ENCODE results near the gene CCDC188. TPM values are rescaled to one million over a fixed set of nuclear protein-coding genes. Genes with fewer than 3 reads are reported as not detected.
A peak's percentile ranks its signal among the peaks of the same experiment; 100 is the strongest.
"Not testable (repeated sequence)": the region's sequence is repeated elsewhere in the genome, so short reads cannot be mapped to it uniquely, and the experiment has no call there.

The CCDC188 gene
- total and polyA plus RNA-seq, 8 donors = 0.10 to 40.8 (median 0.76) TPM; not detected in 1

- Histone ChIP-seq H3K9me3 (no peaks in the 10 kb centered on the region), H3K4me3 (no peak overlapping the region), H3K4me1 (no peaks in the 10 kb centered on the region), H3K27ac (no peak overlapping the region), H3K36me3 (no peaks in the 10 kb centered on the region), H3K27me3 (peaks cover 0 to 17% (median 0%) of the 10 kb centered on the region in 3 donors)
- no peak for DNase-seq
- TF ChIP-seq, protein P1, sequence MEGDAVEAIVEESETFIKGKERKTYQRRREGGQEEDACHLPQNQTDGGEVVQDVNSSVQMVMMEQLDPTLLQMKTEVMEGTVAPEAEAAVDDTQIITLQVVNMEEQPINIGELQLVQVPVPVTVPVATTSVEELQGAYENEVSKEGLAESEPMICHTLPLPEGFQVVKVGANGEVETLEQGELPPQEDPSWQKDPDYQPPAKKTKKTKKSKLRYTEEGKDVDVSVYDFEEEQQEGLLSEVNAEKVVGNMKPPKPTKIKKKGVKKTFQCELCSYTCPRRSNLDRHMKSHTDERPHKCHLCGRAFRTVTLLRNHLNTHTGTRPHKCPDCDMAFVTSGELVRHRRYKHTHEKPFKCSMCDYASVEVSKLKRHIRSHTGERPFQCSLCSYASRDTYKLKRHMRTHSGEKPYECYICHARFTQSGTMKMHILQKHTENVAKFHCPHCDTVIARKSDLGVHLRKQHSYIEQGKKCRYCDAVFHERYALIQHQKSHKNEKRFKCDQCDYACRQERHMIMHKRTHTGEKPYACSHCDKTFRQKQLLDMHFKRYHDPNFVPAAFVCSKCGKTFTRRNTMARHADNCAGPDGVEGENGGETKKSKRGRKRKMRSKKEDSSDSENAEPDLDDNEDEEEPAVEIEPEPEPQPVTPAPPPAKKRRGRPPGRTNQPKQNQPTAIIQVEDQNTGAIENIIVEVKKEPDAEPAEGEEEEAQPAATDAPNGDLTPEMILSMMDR (IDR thresholded peaks at IDR 0.05) = no peak
- TF ChIP-seq POLR2AphosphoS5 (IDR thresholded peaks at IDR 0.05) (no peak), EP300 (IDR thresholded peaks at IDR 0.05) (no peak), POLR2A (IDR thresholded peaks at IDR 0.05) (no peak)
- WGBS, 5 donors = 31 to 67% (median 63%) methylated on average over 5 to 11 of the region's 11 CpGs
- intact Hi-C loops (cut with DNase I; ENCODE audit: low total_unique reads) = no loop called here
These were observed 14.0 kb upstream of the CCDC188 start for GRCh38 chr22:20164863-20165262.

DNA sequence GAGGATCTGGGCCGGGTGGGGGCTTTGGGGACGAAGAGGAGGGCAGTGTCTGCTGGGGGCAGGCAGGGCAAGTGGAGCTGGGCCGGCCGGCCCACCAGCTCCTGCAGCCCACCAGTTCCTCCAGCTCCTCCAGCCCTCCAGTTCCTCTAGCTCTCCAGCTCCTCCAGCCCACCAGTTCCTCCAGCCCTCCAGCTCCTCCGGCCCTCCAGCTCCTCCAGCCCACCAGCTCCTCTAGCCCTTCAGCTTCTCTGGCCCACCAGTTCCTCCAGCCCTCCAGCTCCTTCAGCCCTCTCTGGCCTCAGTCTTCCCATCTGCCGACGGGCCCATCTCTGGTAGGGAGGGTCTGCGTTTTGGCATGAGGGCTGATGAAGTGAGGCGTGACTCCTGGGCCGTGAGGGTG, 9.2 kb upstream of the CCDC188 start:
- H3K36me3 ChIP-seq = no peaks in the 10 kb centered on the region
- peaks cover 0 to 52% (median 6%) of the 10 kb centered on the region in 3 donors for H3K27me3 ChIP-seq
- H3K9me3 ChIP-seq = no peaks in the 10 kb centered on the region
- peaks cover 0 to 5% (median 2%) of the 10 kb centered on the region in 4 donors for H3K4me1 ChIP-seq
- no peak for TF ChIP-seq POLR2AphosphoS5 (IDR thresholded peaks at IDR 0.05)
- 82 to 89% (median 87%) methylated on average over 10 of the region's 10 CpGs for WGBS, 5 donors
- no peak for DNase-seq
- intact Hi-C loops (cut with DNase I; ENCODE audit: low total_unique reads) = no loop called here
- no peak overlapping the region for H3K4me3 ChIP-seq
- H3K27ac ChIP-seq = no peak overlapping the region

- DNase-seq, H3K4me1 ChIP-seq, H3K27ac ChIP-seq, H3K9me3 ChIP-seq, H3K36me3 ChIP-seq, H3K4me3 ChIP-seq: not testable (repeated sequence)
- WGBS, 5 donors = 71 to 93% (median 82%) methylated on average over 5 to 12 of the region's 14 CpGs
- intact Hi-C loops (cut with DNase I; ENCODE audit: low total_unique reads) = loop anchor here (5.0 kb wide), 1 partner anchor 128 kb away; no protein-coding TSS in a partner anchor
- H3K27me3 ChIP-seq = peaks cover 0 to 57% (median 8%) of the 10 kb centered on the region in 3 donors
These were observed 8.7 kb upstream of the CCDC188 start for GRCh38 chr22:20159531-20159930.

DNA sequence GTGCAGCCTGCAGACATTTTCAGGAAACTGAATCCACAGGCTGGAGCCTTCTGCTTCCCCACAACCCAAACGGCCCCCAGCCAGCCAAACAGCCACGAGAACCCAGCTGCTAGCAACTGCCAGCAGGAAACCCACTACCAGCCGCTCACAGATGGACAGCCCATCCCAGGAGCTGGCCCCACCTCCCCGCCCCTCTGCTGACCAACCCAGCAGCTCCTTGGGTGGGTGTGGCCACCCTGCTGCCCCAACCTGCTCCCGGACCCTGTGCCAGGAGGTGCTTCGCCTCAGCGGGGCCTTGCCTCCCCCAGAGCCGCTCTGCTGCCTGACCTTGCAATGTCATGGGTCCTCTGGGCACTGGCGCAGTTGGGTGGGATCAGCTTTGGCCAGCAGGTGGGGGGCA, 8.2 kb upstream of the CCDC188 start:
- 10 to 32% (median 15%) methylated on average over 5 to 9 of the region's 9 CpGs for WGBS, 5 donors
- peak in 1 of 2 donors; percentile 55 for DNase-seq
- H3K4me3 ChIP-seq = no peak overlapping the region
- TF ChIP-seq, protein P1 (IDR thresholded peaks at IDR 0.05) = no peak
- TF ChIP-seq POLR2AphosphoS5 (IDR thresholded peaks at IDR 0.05) = no peak
- no peak for TF ChIP-seq POLR2A (IDR thresholded peaks at IDR 0.05)
- TF ChIP-seq EP300 (IDR thresholded peaks at IDR 0.05) = no peak
- no peaks in the 10 kb centered on the region for H3K36me3 ChIP-seq
- intact Hi-C loops (cut with DNase I; ENCODE audit: low total_unique reads) = loop anchor here (5.0 kb wide), 1 partner anchor 128 kb away; no protein-coding TSS in a partner anchor
- no peak overlapping the region for H3K27ac ChIP-seq
- H3K4me1 ChIP-seq = peaks cover 0 to 5% (median 2%) of the 10 kb centered on the region in 4 donors
- H3K9me3 ChIP-seq = no peaks in the 10 kb centered on the region
- H3K27me3 ChIP-seq = peaks cover 0 to 61% (median 8%) of the 10 kb centered on the region in 3 donors

DNA sequence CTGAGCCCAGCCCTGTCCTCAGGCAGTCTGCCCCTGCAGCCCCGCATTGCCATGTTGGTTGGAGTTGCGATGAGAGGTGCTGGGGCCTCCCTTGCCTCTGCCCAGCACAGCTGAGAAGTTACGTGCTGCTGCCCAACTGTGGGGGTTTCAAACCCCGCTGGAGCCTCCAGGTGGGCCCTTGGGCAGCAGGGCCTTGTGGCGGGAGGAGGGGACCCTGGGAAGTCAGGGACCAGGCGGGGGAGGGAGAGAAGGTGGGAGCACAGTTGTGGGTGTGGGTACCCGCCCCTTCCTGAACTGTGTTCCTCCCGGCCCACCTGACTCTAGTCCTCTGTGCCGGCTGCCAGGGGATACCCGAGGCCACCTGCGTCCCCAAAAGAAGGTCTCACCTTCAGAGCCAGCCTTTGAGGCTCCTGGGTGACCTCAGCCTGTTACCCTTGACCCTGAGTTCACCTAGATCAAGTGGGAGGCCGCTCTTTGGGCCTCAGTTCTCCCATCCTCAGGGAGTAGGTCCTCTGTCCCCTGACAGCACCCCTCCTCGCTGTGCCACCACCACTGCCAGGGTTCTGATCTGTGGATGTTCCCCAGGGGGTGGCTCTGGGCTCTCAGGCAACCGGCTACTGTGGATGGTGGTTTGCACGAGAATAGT, 7.7 kb upstream of the CCDC188 start:
- intact Hi-C loops (cut with DNase I; ENCODE audit: low total_unique reads) = loop anchor here (5.0 kb wide), 1 partner anchor 129 kb away; no protein-coding TSS in a partner anchor
- 43 to 77% (median 70%) methylated on average over 7 to 15 of the region's 15 CpGs for WGBS, 5 donors
- Histone ChIP-seq H3K36me3 (no peaks in the 10 kb centered on the region), H3K4me3 (no peak overlapping the region), H3K27me3 (peaks cover 0 to 65% (median 8%) of the 10 kb centered on the region in 3 donors), H3K4me1 (peaks cover 0 to 5% (median 2%) of the 10 kb centered on the region in 4 donors), H3K9me3 (no peaks in the 10 kb centered on the region), H3K27ac (no peak overlapping the region)
- no peak for DNase-seq
- no peak for TF ChIP-seq EP300 (IDR thresholded peaks at IDR 0.05)
- no peak for TF ChIP-seq POLR2A (IDR thresholded peaks at IDR 0.05)
- TF ChIP-seq POLR2AphosphoS5 (IDR thresholded peaks at IDR 0.05) = no peak
- TF ChIP-seq, protein P1 (IDR thresholded peaks at IDR 0.05) = no peak
